B cell (primary cell): ENCODE measurements around the gene CAPN14. TPM values are rescaled to one million over a fixed set of nuclear protein-coding genes. Genes with fewer than 3 reads are reported as not detected.

Experiments used
- ATAC-seq: fragments of 200-7000 bp; cut with Tn5 transposase; one replicate; pipeline ENCODE4 v1.10.0; 2021; ENCODE audit warnings: low read depth, mild to moderate bottlenecking, moderate number of reproducible peaks, moderate library complexity
- CTCF ChIA-PET: fragments of 350-600 bp; sonication (Branson Sonifier 250); formaldehyde crosslinking; loops from one replicate; lab custom pipeline; 2021; ENCODE audit warnings: antibody characterized with exemption, inconsistent platforms; lab: Charles Lee
- POLR2A ChIA-PET: fragments of 350-600 bp; sonication (Branson Sonifier 250); formaldehyde crosslinking; loops from one replicate; lab custom pipeline; 2021; ENCODE audit warnings: antibody characterized with exemption; lab: Charles Lee
- DNase-seq: peaks from one replicate; pipeline ENCODE4 v3.0.0; 2013
- H2AFZ ChIP-seq: 2 replicates; pipeline ENCODE4 v1.6.1; 2012; ENCODE audit warnings: mild to moderate bottlenecking, low read depth, low read length; ENCODE audit not compliant: insufficient read depth, poor library complexity, severe bottlenecking
- H3K27ac ChIP-seq, 2 donors: 1 replicate in 1 of 2; 2 replicates in 1 of 2; pipeline ENCODE4 v1.5.1; 2012 to 2013; ENCODE audit warnings: low read length in 2 of 2, mild to moderate bottlenecking in 2 of 2, moderate library complexity in 1 of 2
- H3K27me3 ChIP-seq, 4 experiments: fragments of 200-600 bp in 1 of 4; sonication (generic) in 1 of 4; replicated peaks in 1 of 4; 1 replicate in 2 of 4; 2 replicates in 2 of 4; pipeline versions ENCODE4 v1.6.1 to v1.7.0; 2013 to 2016; ENCODE audit warnings: low read length in 3 of 4, mild to moderate bottlenecking in 2 of 4, mixed read lengths in 1 of 4, moderate library complexity in 1 of 4; ENCODE audit not compliant: insufficient read depth in 4 of 4, control insufficient read depth in 3 of 4; ENCODE audit errors: control extremely low read depth in 1 of 4
- H3K36me3 ChIP-seq, 2 experiments: replicated peaks in 1 of 2; 1 replicate in 1 of 2; 2 replicates in 1 of 2; pipeline versions ENCODE4 v1.6.1 to v1.7.1; 2013; ENCODE audit warnings: low read length in 1 of 2; ENCODE audit not compliant: insufficient read depth in 2 of 2, control insufficient read depth in 1 of 2; ENCODE audit errors: control extremely low read depth in 1 of 2, extremely low read depth in 1 of 2
- H3K4me1 ChIP-seq, 2 donors: fragments of 200-600 bp in 1 of 2; sonication (generic) in 1 of 2; 1 replicate in 1 of 2; 2 replicates in 1 of 2; pipeline versions ENCODE4 v1.5.1 to v1.6.1; 2013 to 2017; ENCODE audit warnings: low read length in 2 of 2; ENCODE audit not compliant: control insufficient read depth in 2 of 2, insufficient read depth in 2 of 2
- H3K4me2 ChIP-seq: replicated peaks from 2 replicates; pipeline ENCODE3; 2012; ENCODE audit warnings: mild to moderate bottlenecking, low read depth, low read length; ENCODE audit not compliant: poor library complexity, severe bottlenecking
- H3K4me3 ChIP-seq, 5 experiments: fragments of 200-600 bp in 1 of 5; sonication (generic) in 1 of 5; 1 replicate in 3 of 5; 2 replicates in 2 of 5; pipeline versions ENCODE4 v1.5.1 to v1.7.0; 2011 to 2016; ENCODE audit warnings: low read length in 4 of 5, mild to moderate bottlenecking in 4 of 5, low read depth in 2 of 5, control low read depth in 1 of 5, moderate library complexity in 1 of 5; ENCODE audit not compliant: insufficient read depth in 1 of 5; ENCODE audit errors: control extremely low read depth in 1 of 5, extremely low read depth in 1 of 5
- H3K79me2 ChIP-seq: fragments of 200-600 bp; sonication (generic); one replicate; pipeline ENCODE4 v1.6.0; 2016; ENCODE audit warnings: low read length; ENCODE audit not compliant: control insufficient read depth, insufficient read depth
- H3K9ac ChIP-seq: fragments of 200-600 bp; sonication (generic); 2 replicates; pipeline ENCODE4 v1.6.1; 2017; ENCODE audit warnings: mild to moderate bottlenecking, low read length, moderate library complexity
- H3K9me3 ChIP-seq, 3 donors: one replicate each; pipeline versions ENCODE4 v1.6.1 to v1.7.1; 2013; ENCODE audit warnings: low read length in 2 of 3; ENCODE audit not compliant: control insufficient read depth in 2 of 3, insufficient read depth in 1 of 3; ENCODE audit errors: control extremely low read depth in 1 of 3
- H4K20me1 ChIP-seq: 2 replicates; pipeline ENCODE4 v1.6.0; 2012; ENCODE audit warnings: mild to moderate bottlenecking, low read length; ENCODE audit not compliant: insufficient read depth, control insufficient read depth, poor library complexity, severe bottlenecking
- H3K27ac Mint-ChIP-seq: one replicate; pipeline ENCODE4 v1.8.0; 2021; ENCODE audit warnings: mixed read lengths
- H3K27me3 Mint-ChIP-seq: one replicate; pipeline ENCODE4 v1.8.0; 2021; ENCODE audit warnings: mixed read lengths
- H3K4me1 Mint-ChIP-seq: one replicate; pipeline ENCODE4 v1.8.0; 2021; ENCODE audit warnings: mixed read lengths
- H3K4me3 Mint-ChIP-seq: one replicate; pipeline ENCODE4 v1.8.0; 2021; ENCODE audit warnings: mixed read lengths
- H3K9me3 Mint-ChIP-seq: one replicate; pipeline ENCODE4 v1.8.0; 2022; ENCODE audit warnings: mixed read lengths; ENCODE audit not compliant: insufficient read depth
- CTCF ChIP-seq: fragments of 200-600 bp; IDR thresholded peaks from one replicate; pipeline ENCODE4 v1.8.0; 2022; ENCODE audit warnings: antibody characterized with exemption, mild to moderate bottlenecking
- EZH2 ChIP-seq: IDR thresholded peaks from 2 replicates; pipeline ENCODE4 v1.6.1; 2012; ENCODE audit warnings: borderline replicate concordance, low read depth, mild to moderate bottlenecking, moderate library complexity, low read length; ENCODE audit not compliant: insufficient read depth, poor library complexity, severe bottlenecking
- WGBS: methylation state at CpG from one replicate; pipeline ENCODE4 v1.1.5; 2013; ENCODE audit warnings: missing lambda C conversion rate; ENCODE audit not compliant: insufficient coverage; 5-methylcytosine and 5-hydroxymethylcytosine counted together
- intact Hi-C: fragments of 100-400 bp; cut with micrococcal nuclease; formaldehyde crosslinking; loops from one replicate; pipeline ENCODE4 v1.10.0; 2022
- polyA plus RNA-seq: library from polyadenylated mRNA; depleted of rRNA; stranded (reverse); fragments of >200 nt; gene quantifications from 2 replicates; pipeline ENCODE4 v1.2.3, GENCODE V29; 2012
- total RNA-seq, 2 donors: library from RNA; stranded (reverse); fragments of 120-200 nt in 1 of 2; gene quantifications; 1 replicate in 1 of 2; 2 replicates in 1 of 2; pipeline versions ENCODE4 v1.2.3 to v1.2.4, GENCODE V29; 2013 to 2022

The CAPN14 gene
- total and polyA plus RNA-seq, 2 donors (not counting 1 experiment from before 2014, with no cell fraction given), result 2.5 to 7.8 TPM

GRCh38 chr2:31150120-31150670 lies 67.1 kb downstream of the CAPN14 start:
- Histone ChIP-seq H3K36me3 (no peaks in the 10 kb centered on the region), H3K27me3 (no peaks in the 10 kb centered on the region), H3K27ac (peak overlapping the region in 1 of 2 donors; percentile 35), H2AFZ (no peak overlapping the region), H3K9me3 (peaks cover 3 to 25% (median 15%) of the 10 kb centered on the region in 3 donors), H3K79me2 (no peaks in the 10 kb centered on the region), H3K4me3 (no peak overlapping the region), H3K4me2 (no peak overlapping the region), H3K4me1 (no peaks in the 10 kb centered on the region), H3K9ac (no peak overlapping the region), H4K20me1 (no peaks in the 10 kb centered on the region)
- intact Hi-C loops, result no loop called here
- Mint-ChIP-seq H3K4me1 (peaks cover 8% of the 10 kb centered on the region), H3K27me3 (no peaks in the 10 kb centered on the region), H3K4me3 (no peak overlapping the region), H3K9me3 (peaks cover 2% of the 10 kb centered on the region), H3K27ac (peak overlapping the region; percentile 59)
- ChIA-PET POLR2A (no interaction called here), CTCF (interaction anchor here (1.0 to 1.4 kb wide), 4 partner anchors 12 to 183 kb away, joined by 3 to 5 read pairs (median 4); partner anchors contain the start of gene GALNT14)
- ATAC-seq (peak; percentile 31), DNase-seq (no peak)
- TF ChIP-seq CTCF (no peak), EZH2 (no peak)
- WGBS, result 75% methylated on average over 2 of the region's 6 CpGs

- no peak overlapping the region for H3K9ac ChIP-seq
- H2AFZ ChIP-seq, result no peak overlapping the region
- DNase-seq (no peak), ATAC-seq (no peak)
- POLR2A ChIA-PET, result no interaction called here
- intact Hi-C loops, result no loop called here
- no peaks in the 10 kb centered on the region for H3K4me1 ChIP-seq
- H3K27ac ChIP-seq, result no peak overlapping the region
- no peaks in the 10 kb centered on the region for H3K79me2 ChIP-seq
- TF ChIP-seq EZH2 (no peak), CTCF (no peak)
- Mint-ChIP-seq H3K27me3 (no peaks in the 10 kb centered on the region), H3K4me3 (no peak overlapping the region), H3K4me1 (peaks cover 8% of the 10 kb centered on the region), H3K27ac (no peak overlapping the region), H3K9me3 (peaks cover 2% of the 10 kb centered on the region)
- peaks cover 3 to 25% (median 15%) of the 10 kb centered on the region in 3 donors for H3K9me3 ChIP-seq
- CTCF ChIA-PET, result interaction anchor here (1.7 kb wide), 1 partner anchor 23 kb away, joined by 4 read pairs; no protein-coding TSS in a partner anchor
- H3K27me3 ChIP-seq, result no peaks in the 10 kb centered on the region
- no CpG with 5 or more reads among the region's 2 CpGs for WGBS
- H4K20me1 ChIP-seq, result no peaks in the 10 kb centered on the region
- H3K4me2 ChIP-seq, result no peak overlapping the region
- no peak overlapping the region for H3K4me3 ChIP-seq
- H3K36me3 ChIP-seq, result no peaks in the 10 kb centered on the region
Measured at GRCh38 chr2:31148514-31148913, 68.8 kb downstream of the CAPN14 start.
